Mesenchymal stem cell (in vitro differentiated cells and primary cell): Measurements from ENCODE around the gene LYZL6.

Experiments used
- DNase-seq: peaks from one replicate; pipeline ENCODE4 v3.0.0-alpha.2; 2013
- H2AFZ ChIP-seq: one replicate; pipeline ENCODE4 v1.6.1; 2013; ENCODE audit warnings: low read depth, mild to moderate bottlenecking, control low read depth, inconsistent platforms, low read length, moderate library complexity
- H2AK5ac ChIP-seq: 2 replicates; pipeline ENCODE4 v1.6.1; 2013; ENCODE audit warnings: low read length, moderate library complexity, mild to moderate bottlenecking, inconsistent platforms; ENCODE audit not compliant: severe bottlenecking
- H2BK120ac ChIP-seq: one replicate; pipeline ENCODE4 v1.6.1; 2013; ENCODE audit warnings: low read depth, mild to moderate bottlenecking, inconsistent platforms, low read length, moderate library complexity
- H2BK12ac ChIP-seq, 2 experiments: one replicate each; pipeline ENCODE4 v1.6.1; 2013; ENCODE audit warnings: inconsistent platforms in 2 of 2, low read length in 2 of 2, mild to moderate bottlenecking in 2 of 2, moderate library complexity in 2 of 2, control low read depth in 1 of 2
- H2BK15ac ChIP-seq: one replicate; pipeline ENCODE4 v1.6.1; 2013; ENCODE audit warnings: mild to moderate bottlenecking, low read depth, inconsistent platforms; ENCODE audit not compliant: poor library complexity, severe bottlenecking
- H2BK5ac ChIP-seq: 2 replicates; pipeline ENCODE4 v1.6.1; 2013; ENCODE audit warnings: low read depth, mild to moderate bottlenecking, low read length, control low read depth, inconsistent platforms; ENCODE audit not compliant: poor library complexity, severe bottlenecking
- H3K14ac ChIP-seq, 2 experiments: one replicate each; pipeline ENCODE4 v1.6.1; 2013; ENCODE audit warnings: inconsistent platforms in 2 of 2, low read length in 2 of 2, control low read depth in 1 of 2, mild to moderate bottlenecking in 1 of 2, moderate library complexity in 1 of 2
- H3K18ac ChIP-seq, 2 experiments: one replicate each; pipeline ENCODE4 v1.6.1; 2013; ENCODE audit warnings: inconsistent platforms in 2 of 2, low read length in 2 of 2, control low read depth in 1 of 2, low read depth in 1 of 2, mild to moderate bottlenecking in 1 of 2
- H3K23ac ChIP-seq, 2 experiments: one replicate each; pipeline ENCODE4 v1.6.1; 2013; ENCODE audit warnings: inconsistent platforms in 2 of 2, low read length in 2 of 2, mild to moderate bottlenecking in 2 of 2, moderate library complexity in 2 of 2, control low read depth in 1 of 2
- H3K27ac ChIP-seq: 2 replicates; pipeline ENCODE4 v1.5.1; 2013; ENCODE audit warnings: mild to moderate bottlenecking, moderate library complexity, low read length, control low read depth, inconsistent platforms; ENCODE audit not compliant: poor library complexity, severe bottlenecking
- H3K27me3 ChIP-seq, 2 experiments: 2 replicates each; pipeline versions ENCODE4 v1.6.1 to v1.7.0; 2013; ENCODE audit warnings: low read length in 2 of 2, mild to moderate bottlenecking in 2 of 2, moderate library complexity in 2 of 2, control low read depth in 1 of 2, inconsistent platforms in 1 of 2; ENCODE audit not compliant: control insufficient read depth in 1 of 2, insufficient read depth in 1 of 2
- H3K36me3 ChIP-seq, 2 experiments: 2 replicates each; pipeline versions ENCODE4 v1.6.1 to v1.7.0; 2013; ENCODE audit warnings: low read length in 2 of 2, control low read depth in 1 of 2, inconsistent platforms in 1 of 2, low read depth in 1 of 2, mild to moderate bottlenecking in 1 of 2; ENCODE audit not compliant: insufficient read depth in 2 of 2, control insufficient read depth in 1 of 2
- H3K4ac ChIP-seq, 2 experiments: one replicate each; pipeline ENCODE4 v1.6.1; 2013; ENCODE audit warnings: inconsistent platforms in 2 of 2, low read length in 2 of 2, mild to moderate bottlenecking in 2 of 2, moderate library complexity in 2 of 2, control low read depth in 1 of 2, low read depth in 1 of 2
- H3K4me1 ChIP-seq: 2 replicates; pipeline ENCODE4 v1.6.1; 2013; ENCODE audit warnings: low read depth, low read length, control low read depth; ENCODE audit not compliant: control insufficient read depth, insufficient read depth
- H3K4me2 ChIP-seq: 2 replicates; pipeline ENCODE4 v1.6.1; 2013; ENCODE audit warnings: low read length, mild to moderate bottlenecking, inconsistent platforms; ENCODE audit not compliant: poor library complexity, severe bottlenecking
- H3K4me3 ChIP-seq, 2 experiments: 2 replicates each; pipeline versions ENCODE4 v1.5.1 to v1.7.0; 2013; ENCODE audit warnings: low read length in 2 of 2, mild to moderate bottlenecking in 2 of 2, control low read depth in 1 of 2, low read depth in 1 of 2; ENCODE audit not compliant: insufficient read depth in 1 of 2
- H3K79me1 ChIP-seq: replicated peaks from 2 replicates; pipeline ENCODE4 v1.6.1; 2013; ENCODE audit warnings: mild to moderate bottlenecking, control low read depth, low read length, inconsistent platforms; ENCODE audit not compliant: poor library complexity, severe bottlenecking
- H3K9ac ChIP-seq: 2 replicates; pipeline ENCODE4 v1.7.0; 2013; ENCODE audit warnings: mild to moderate bottlenecking, low read length, moderate library complexity
- H3K9me3 ChIP-seq: 2 replicates; pipeline ENCODE4 v1.7.0; 2013; ENCODE audit warnings: mild to moderate bottlenecking, low read length; ENCODE audit not compliant: control insufficient read depth
- H4K8ac ChIP-seq: one replicate; pipeline ENCODE4 v1.6.1; 2013; ENCODE audit warnings: inconsistent platforms, mild to moderate bottlenecking, low read length, moderate library complexity
- H4K91ac ChIP-seq: one replicate; pipeline ENCODE4 v1.6.1; 2013; ENCODE audit warnings: mild to moderate bottlenecking, low read length, inconsistent platforms
- WGBS: methylation state at CpG from one replicate; pipeline ENCODE4 v1.1.7; 2013; ENCODE audit warnings: mixed read lengths; 5-methylcytosine and 5-hydroxymethylcytosine counted together

The LYZL6 gene

GRCh38 chr17:35972535-35972934 is 29.0 kb upstream of the LYZL6 start:
- WGBS: 79% methylated on average over 6 of the region's 6 CpGs
- no peak overlapping the region for H3K4me3 ChIP-seq

GRCh38 chr17:35972066-35972465 is 28.6 kb upstream of the LYZL6 start:
- no peak overlapping the region for H3K4me2 ChIP-seq
- H3K4ac ChIP-seq: no peak overlapping the region
- H3K9me3 ChIP-seq: no peaks in the 10 kb centered on the region
- H3K14ac ChIP-seq: no peak overlapping the region
- no peak for DNase-seq
- no CpG with 5 or more reads among the region's 1 CpG for WGBS
- H3K23ac ChIP-seq: no peak overlapping the region
- H4K91ac ChIP-seq: no peak overlapping the region
- no peak overlapping the region for H2BK12ac ChIP-seq
- H3K4me3 ChIP-seq: no peak overlapping the region
- H4K8ac ChIP-seq: no peak overlapping the region
- no peak overlapping the region for H2AK5ac ChIP-seq
- peaks cover 0 to 11% of the 10 kb centered on the region in 2 experiments for H3K27me3 ChIP-seq
- H2BK5ac ChIP-seq: no peak overlapping the region
- H2BK15ac ChIP-seq: no peak overlapping the region
- no peak overlapping the region for H2BK120ac ChIP-seq
- H3K4me1 ChIP-seq: peaks cover 3% of the 10 kb centered on the region
- H3K27ac ChIP-seq: no peak overlapping the region
- no peak overlapping the region for H2AFZ ChIP-seq
- no peaks in the 10 kb centered on the region for H3K36me3 ChIP-seq
- no peak overlapping the region for H3K9ac ChIP-seq
- H3K79me1 ChIP-seq: no peaks in the 10 kb centered on the region
- no peak overlapping the region for H3K18ac ChIP-seq

More at GRCh38 chr17:35972535-35972934, 29.0 kb upstream of the LYZL6 start:
- Histone ChIP-seq H3K27me3 (peaks cover 0 to 11% of the 10 kb centered on the region in 2 experiments), H2BK12ac (no peak overlapping the region), H3K9ac (no peak overlapping the region), H3K79me1 (no peaks in the 10 kb centered on the region), H3K9me3 (no peaks in the 10 kb centered on the region), H3K4me1 (peaks cover 3% of the 10 kb centered on the region), H4K91ac (no peak overlapping the region), H3K4ac (no peak overlapping the region), H3K14ac (no peak overlapping the region), H2AFZ (no peak overlapping the region), H3K27ac (no peak overlapping the region), H2BK15ac (no peak overlapping the region), H2AK5ac (no peak overlapping the region), H3K36me3 (no peaks in the 10 kb centered on the region), H3K23ac (peak overlapping the region in 1 of 2 experiments; percentile 59), H3K4me2 (no peak overlapping the region), H4K8ac (no peak overlapping the region), H2BK120ac (no peak overlapping the region), H2BK5ac (no peak overlapping the region), H3K18ac (no peak overlapping the region)
- DNase-seq: no peak

- H3K9ac ChIP-seq: peak overlapping the region; percentile 12
- no peak overlapping the region for H4K8ac ChIP-seq
- no peak overlapping the region for H3K14ac ChIP-seq
- H3K27ac ChIP-seq: no peak overlapping the region
- no peak overlapping the region for H2BK120ac ChIP-seq
- H2BK12ac ChIP-seq: peak overlapping the region in 1 of 2 experiments; percentile 31
- no peak overlapping the region for H3K18ac ChIP-seq
- H3K27me3 ChIP-seq: peaks cover 3 to 18% of the 10 kb centered on the region in 2 experiments
- no peak overlapping the region for H2BK15ac ChIP-seq
- no peak overlapping the region for H3K23ac ChIP-seq
- no peak overlapping the region for H3K4ac ChIP-seq
- H2AFZ ChIP-seq: no peak overlapping the region
- no peaks in the 10 kb centered on the region for H3K79me1 ChIP-seq
- 48% methylated on average over 8 of the region's 8 CpGs for WGBS
- no peak overlapping the region for H3K4me2 ChIP-seq
- peaks cover 3% of the 10 kb centered on the region for H3K4me1 ChIP-seq
- H2AK5ac ChIP-seq: no peak overlapping the region
- H3K36me3 ChIP-seq: no peaks in the 10 kb centered on the region
- H4K91ac ChIP-seq: no peak overlapping the region
- H3K4me3 ChIP-seq: no peak overlapping the region
- H2BK5ac ChIP-seq: no peak overlapping the region
- peak; percentile 73 for DNase-seq
- H3K9me3 ChIP-seq: no peaks in the 10 kb centered on the region
Measured at GRCh38 chr17:35969558-35970380, 26.3 kb upstream of the LYZL6 start.

DNA sequence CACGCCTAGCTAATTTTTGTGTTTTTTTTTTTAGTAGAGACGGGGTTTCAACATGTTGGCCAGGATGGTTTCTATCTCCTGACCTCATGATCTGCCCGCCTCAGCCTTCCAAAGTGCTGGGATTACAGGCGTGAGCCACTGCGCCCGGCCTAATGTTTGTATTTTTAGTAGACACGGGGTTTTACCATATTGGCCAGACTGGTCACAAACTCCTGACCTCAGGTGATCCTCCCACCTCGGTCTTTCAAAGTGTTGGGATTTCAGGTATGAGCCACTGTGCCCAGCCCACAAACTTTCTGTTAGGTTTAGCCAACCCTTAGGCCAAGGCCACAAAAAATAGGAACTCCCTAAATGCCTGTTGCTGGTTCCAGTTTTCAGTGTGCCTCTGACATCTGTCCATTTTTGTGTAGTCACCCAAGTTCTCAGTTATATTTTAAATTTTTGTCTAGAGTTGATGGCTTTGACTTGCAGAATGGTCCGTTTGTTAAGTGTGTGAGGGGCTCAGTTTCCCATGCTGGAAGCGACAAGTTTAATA is 25.1 kb upstream of the LYZL6 start:
- no peak overlapping the region for H3K4me3 ChIP-seq
- DNase-seq: no peak
- no peak overlapping the region for H3K4ac ChIP-seq
- no peak overlapping the region for H2BK12ac ChIP-seq
- no peak overlapping the region for H4K91ac ChIP-seq
- H3K27ac ChIP-seq: no peak overlapping the region
- H3K9me3 ChIP-seq: no peaks in the 10 kb centered on the region
- H2AFZ ChIP-seq: no peak overlapping the region
- no peak overlapping the region for H2AK5ac ChIP-seq
- no peak overlapping the region for H3K14ac ChIP-seq
- no peak overlapping the region for H3K18ac ChIP-seq
- peaks cover 3 to 27% of the 10 kb centered on the region in 2 experiments for H3K27me3 ChIP-seq
- H2BK120ac ChIP-seq: no peak overlapping the region
- peaks cover 3% of the 10 kb centered on the region for H3K4me1 ChIP-seq
- no peaks in the 10 kb centered on the region for H3K79me1 ChIP-seq
- H2BK15ac ChIP-seq: no peak overlapping the region
- no peaks in the 10 kb centered on the region for H3K36me3 ChIP-seq
- no peak overlapping the region for H4K8ac ChIP-seq
- 90% methylated on average over 8 of the region's 10 CpGs for WGBS
- H3K9ac ChIP-seq: no peak overlapping the region
- no peak overlapping the region for H3K23ac ChIP-seq
- H2BK5ac ChIP-seq: no peak overlapping the region
- no peak overlapping the region for H3K4me2 ChIP-seq
